K562 (cell line): Measurements from ENCODE around the gene TFPI. TPM values are rescaled to one million over a fixed set of nuclear protein-coding genes. Genes with fewer than 3 reads are reported as not detected.

Experiments
- BMI1 ChIP-seq: fragments of 150-350 bp; IDR thresholded peaks from 2 replicates; pipeline ENCODE4 v1.6.1; 2014; ENCODE audit warnings: low read length
- CBX2 ChIP-seq: fragments of 200-600 bp; sonication (generic); IDR thresholded peaks from one replicate; pipeline ENCODE4 v1.6.1; 2012; ENCODE audit warnings: mild to moderate bottlenecking, low read length, inconsistent platforms; ENCODE audit not compliant: insufficient read depth, poor library complexity, severe bottlenecking
- EP300 ChIP-seq: IDR thresholded peaks from 2 replicates; pipeline ENCODE4 v1.6.1; 2012; ENCODE audit warnings: low read length, improper control_type of control experiment
- ESRRB ChIP-seq: fragments of 250-450 bp; sonication (Bioruptor Pico); IDR thresholded peaks from 2 replicates; pipeline ENCODE4 v1.5.0; 2020; ENCODE audit warnings: mild to moderate bottlenecking, moderate library complexity, borderline replicate concordance
- KLF6 ChIP-seq: fragments of 250-450 bp; sonication (Bioruptor Pico); IDR thresholded peaks from 2 replicates; pipeline ENCODE4 v1.4.0; 2020; ENCODE audit warnings: mild to moderate bottlenecking, moderate library complexity, borderline replicate concordance
- MYC ChIP-seq, 2 experiments: fragments of 250-450 bp in 1 of 2; sonication (Bioruptor Pico) in 1 of 2; IDR thresholded peaks; 2 replicates each; pipeline versions ENCODE4 v1.5.1 to v1.6.1; 2012 to 2021; ENCODE audit warnings: low read depth in 2 of 2, borderline replicate concordance in 1 of 2, improper control_type of control experiment in 1 of 2, low read length in 1 of 2, mild to moderate bottlenecking in 1 of 2, moderate library complexity in 1 of 2
- OTX1 ChIP-seq: fragments of 450-650 bp; formaldehyde crosslinking; IDR thresholded peaks from 2 replicates; pipeline ENCODE4 v1.4.0; 2022; ENCODE audit warnings: mild to moderate bottlenecking
- PRMT5 ChIP-seq: sonication (generic); formaldehyde crosslinking; IDR thresholded peaks from 2 replicates; pipeline ENCODE4 v1.5.0; 2020; ENCODE audit warnings: missing genetic modification reagents
- SRSF3 ChIP-seq: fragments of 200-400 bp; formaldehyde crosslinking; IDR thresholded peaks from 2 replicates; pipeline ENCODE4 v1.6.1; 2016; ENCODE audit warnings: mild to moderate bottlenecking, low read length, moderate library complexity; ENCODE audit not compliant: insufficient read depth
- THRB ChIP-seq: fragments of 450-650 bp; formaldehyde crosslinking; conservative IDR thresholded peaks from 2 replicates; pipeline ENCODE4 v1.4.0; 2022; ENCODE audit warnings: mild to moderate bottlenecking, missing genetic modification characterization
- TRIM24 ChIP-seq, 2 experiments: fragments of 450-650 bp; IDR thresholded peaks; 2 replicates each; pipeline ENCODE4 v1.6.1; 2016
- ZBTB33 ChIP-seq: sonication (generic); formaldehyde crosslinking; IDR thresholded peaks from 2 replicates; pipeline ENCODE4 v1.8.1; 2023; ENCODE audit warnings: mild to moderate bottlenecking, missing genetic modification reagents
- ZBTB40 ChIP-seq, 2 experiments: fragments of 450-650 bp in 1 of 2; sonication (generic) in 1 of 2; formaldehyde crosslinking in 1 of 2; IDR thresholded peaks; 2 replicates each; pipeline versions ENCODE4 v1.7.1 to v1.9.0; 2016 to 2022; ENCODE audit warnings: inconsistent platforms in 1 of 2, mild to moderate bottlenecking in 1 of 2, missing genetic modification reagents in 1 of 2
- ZNF354B ChIP-seq: fragments of 250-450 bp; sonication (Bioruptor Pico); IDR thresholded peaks from 2 replicates; pipeline ENCODE4 v1.4.0; 2020
- polyA plus RNA-seq, 8 experiments: library from polyadenylated mRNA; depleted of rRNA in 4 of 8; stranded (reverse) in 5 of 8; unstranded in 3 of 8; fragments of >200 nt; fragmentation: Nextera tagmentation in 2 of 8; fragmentation: Illumina TruSeq in 1 of 8; extraction: Ambion mirVana in 2 of 8; extraction: Trizol in 1 of 8; gene quantifications; 2 replicates each; pipeline versions ENCODE4 v1.2.1 to v1.2.3, GENCODE V29; 2011 to 2014; ENCODE audit warnings: inconsistent platforms in 1 of 8, missing spikeins in 1 of 8
- total RNA-seq, 7 experiments: library from RNA; depleted of rRNA in 6 of 7; stranded (reverse); fragments of >200 nt in 6 of 7; fragmentation: Illumina TruSeq in 2 of 7; extraction: Trizol in 2 of 7; gene quantifications; 2 replicates each; pipeline versions ENCODE4 v1.2.1 to v1.2.3, GENCODE V29; 2011 to 2021; ENCODE audit warnings: low replicate concordance in 1 of 7

TFPI gene
- total and polyA plus RNA-seq, 9 of the 15 experiments (the other 6 are each of a cell fraction or from before 2014, with no cell fraction given), result 53.5 to 219 (median 100) TPM

GRCh38 chr2:187552828-187553681 lies 1.2 kb downstream of the TFPI start (continued):
- TF ChIP-seq ZNF354B (CRISPR knock-in tag) (no peak), KLF6 (CRISPR knock-in tag) (no peak), ZBTB33 (CRISPR knock-in tag) (no peak), OTX1 (no peak), PRMT5 (CRISPR knock-in tag) (no peak), ZBTB40 (IDR thresholded peaks at IDR 0.05) (no peak), ZBTB40 (CRISPR knock-in tag; IDR thresholded peaks at IDR 0.05) (no peak), EP300 (peak; percentile 83), ESRRB (CRISPR knock-in tag) (no peak), TRIM24 (IDR thresholded peaks at IDR 0.05) (peak in 1 of 2 experiments; percentile 62; a peak in 1 of 4 replicates), MYC (IDR thresholded peaks at IDR 0.05; ENCODE audit: low read depth, low read length) (peak; percentile 58; the same call in 1 of the 2 replicates), MYC (CRISPR knock-in tag; IDR thresholded peaks at IDR 0.05; ENCODE audit: borderline replicate concordance, low read depth) (no peak), SRSF3 (no peak), CBX2 (no peak), BMI1 (no peak), THRB (CRISPR knock-in tag) (no peak)
